ENCODE measurements around the gene ALPI.

The ALPI gene

GRCh38 chr2:232458661-232459418 lies 2.9 kb downstream of the ALPI start:
- no peak for DNase-seq (ENCODE audit: low read depth in 1 of 2, low spot score in 1 of 2)

GRCh38 chr2:232459419-232460035 lies 3.6 kb downstream of the ALPI start:
- no peak for DNase-seq (ENCODE audit: low read depth in 1 of 2, low spot score in 1 of 2)

- DNase-seq (ENCODE audit: low read depth in 1 of 2, low spot score in 1 of 2) = no peak
Measured at GRCh38 chr2:232460171-232460570, 4.2 kb downstream of the ALPI start.

- DNase-seq (ENCODE audit: low read depth in 1 of 2, low spot score in 1 of 2) = no peak
Measured at GRCh38 chr2:232463701-232464543, 8.0 kb downstream of the ALPI start.

GRCh38 chr2:232464544-232464885 lies 8.6 kb downstream of the ALPI start:
- DNase-seq (ENCODE audit: low read depth in 1 of 2, low spot score in 1 of 2) = no peak

- DNase-seq (ENCODE audit: low read depth in 1 of 2, low spot score in 1 of 2) = no peak
Measured at GRCh38 chr2:232465061-232465460, 9.1 kb downstream of the ALPI start.

- DNase-seq (ENCODE audit: low read depth in 1 of 2, low spot score in 1 of 2) = no peak
Measured at GRCh38 chr2:232466221-232466620, 10.3 kb downstream of the ALPI start.

- DNase-seq (ENCODE audit: low read depth in 1 of 2, low spot score in 1 of 2) = no peak
Measured at GRCh38 chr2:232473467-232473890, 17.5 kb downstream of the ALPI start.

- DNase-seq (ENCODE audit: low read depth in 1 of 2, low spot score in 1 of 2) = no peak
Measured at GRCh38 chr2:232476045-232476444, 20.1 kb downstream of the ALPI start.

GRCh38 chr2:232476791-232477190 lies 20.8 kb downstream of the ALPI start:
- no peak for DNase-seq (ENCODE audit: low read depth in 1 of 2, low spot score in 1 of 2)

GRCh38 chr2:232477751-232478510 lies 22.0 kb downstream of the ALPI start:
- no peak for DNase-seq (ENCODE audit: low read depth in 1 of 2, low spot score in 1 of 2)

GRCh38 chr2:232478571-232479340 lies 22.8 kb downstream of the ALPI start:
- DNase-seq (ENCODE audit: low read depth in 1 of 2, low spot score in 1 of 2) = no peak

GRCh38 chr2:232479341-232480200 lies 23.6 kb downstream of the ALPI start:
- DNase-seq (ENCODE audit: low read depth in 1 of 2, low spot score in 1 of 2) = no peak

- no peak for DNase-seq (ENCODE audit: low read depth in 1 of 2, low spot score in 1 of 2)
Measured at GRCh38 chr2:232480201-232481190, 24.5 kb downstream of the ALPI start.

GRCh38 chr2:232481322-232482140 lies 25.6 kb downstream of the ALPI start:
- DNase-seq (ENCODE audit: low read depth in 1 of 2, low spot score in 1 of 2) = no peak

- DNase-seq (ENCODE audit: low read depth in 1 of 2, low spot score in 1 of 2) = no peak
Measured at GRCh38 chr2:232482301-232483238, 26.6 kb downstream of the ALPI start.

Measured in stimulated activated CD4-positive, alpha-beta T cell treated with anti-CD3 and anti-CD28 coated beads, Interleukin-15, amount 100 ng/mL, for 1 hour (primary cell).